ENCODE measurements around the gene RRM1.
"Not testable (repeated sequence)": the region's sequence is repeated elsewhere in the genome, so short reads cannot be mapped to it uniquely, and the experiment has no call there.

Gene RRM1

GRCh38 chr11:4094348-4095291 lies at the start of gene RRM1:
TSS of gene RRM1 (plus strand) at chr11:4094799. CDS start at chr11:4095013, 214 bp downstream.
- peak; percentile 96 for DNase-seq (ENCODE audit: low read depth, low spot score)

DNA sequence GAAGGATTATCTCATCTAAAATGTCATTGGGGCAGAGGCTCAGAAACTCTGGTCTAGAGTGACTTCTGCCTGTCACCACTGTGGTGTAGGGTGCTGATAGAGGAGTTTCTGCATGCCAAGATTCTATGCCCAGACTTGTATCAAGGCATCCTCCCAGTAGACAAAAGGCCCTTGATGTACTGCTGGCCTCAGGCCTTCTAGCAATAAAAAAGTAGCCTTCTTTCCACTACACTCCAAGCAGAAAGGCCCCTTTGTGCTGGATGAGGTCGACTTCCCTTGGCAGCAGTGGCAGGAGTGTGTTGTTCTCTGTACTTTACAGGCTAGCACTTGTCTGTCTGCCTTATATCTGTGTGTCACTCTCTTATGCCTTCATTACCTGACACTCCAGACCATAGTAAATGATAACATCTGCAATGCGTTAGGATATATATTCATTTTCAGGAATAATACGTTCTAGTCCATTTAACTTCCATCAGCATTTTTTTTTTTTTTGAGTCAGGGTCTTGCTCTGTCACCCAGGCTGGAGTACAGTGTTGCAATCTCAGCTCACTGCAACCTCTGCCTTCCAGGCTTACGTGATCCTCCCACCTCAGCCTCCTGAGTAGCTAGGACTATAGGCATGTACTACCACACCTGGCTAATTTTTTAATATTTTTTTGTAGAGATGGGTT lies 49.5 kb upstream of the RRM1 start:
- DNase-seq (ENCODE audit: low read depth, low spot score), result no peak

DNA sequence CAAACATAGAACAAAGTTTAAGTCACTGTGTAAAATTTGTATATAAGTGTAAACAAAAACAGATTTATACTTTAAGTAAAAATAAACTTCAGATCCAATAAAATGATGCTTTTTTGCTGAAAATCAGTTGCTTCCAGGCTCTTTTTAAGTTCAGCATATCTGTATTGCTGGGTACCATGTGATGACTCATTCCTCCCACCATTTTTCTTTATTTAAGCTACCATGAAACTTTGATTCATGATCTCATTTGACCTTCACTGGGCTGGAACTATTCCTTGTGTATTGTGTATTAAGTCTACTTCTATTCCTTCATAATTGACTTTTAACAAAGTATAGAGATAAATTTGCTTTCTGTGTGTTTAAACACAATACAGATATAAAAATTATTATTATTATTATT lies 46.3 kb upstream of the RRM1 start:
- no peak for DNase-seq (ENCODE audit: low read depth, low spot score)

GRCh38 chr11:4049006-4049405 lies 45.6 kb upstream of the RRM1 start:
- no peak for DNase-seq (ENCODE audit: low read depth, low spot score)

GRCh38 chr11:4050138-4050537 lies 44.5 kb upstream of the RRM1 start:
- DNase-seq (ENCODE audit: low read depth, low spot score), result no peak

DNA sequence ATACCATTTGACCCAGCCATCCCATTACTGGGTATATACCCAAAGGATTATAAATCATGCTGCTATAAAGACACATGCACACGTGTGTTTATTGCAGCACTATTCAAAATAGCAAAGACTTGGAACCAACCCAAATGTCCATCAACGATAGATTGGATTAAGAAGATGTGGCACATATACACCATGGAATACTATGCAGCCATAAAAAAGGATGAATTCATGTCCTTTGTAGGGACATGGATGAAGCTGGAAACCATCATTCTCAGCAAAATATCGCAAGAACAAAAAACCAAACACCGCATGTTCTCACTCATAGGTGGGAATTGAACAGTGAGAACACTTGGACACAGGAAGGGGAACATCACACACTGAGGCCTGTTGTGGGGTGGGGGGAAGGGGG lies 41.4 kb upstream of the RRM1 start:
- not testable (repeated sequence) for DNase-seq (ENCODE audit: low read depth, low spot score)

DNA sequence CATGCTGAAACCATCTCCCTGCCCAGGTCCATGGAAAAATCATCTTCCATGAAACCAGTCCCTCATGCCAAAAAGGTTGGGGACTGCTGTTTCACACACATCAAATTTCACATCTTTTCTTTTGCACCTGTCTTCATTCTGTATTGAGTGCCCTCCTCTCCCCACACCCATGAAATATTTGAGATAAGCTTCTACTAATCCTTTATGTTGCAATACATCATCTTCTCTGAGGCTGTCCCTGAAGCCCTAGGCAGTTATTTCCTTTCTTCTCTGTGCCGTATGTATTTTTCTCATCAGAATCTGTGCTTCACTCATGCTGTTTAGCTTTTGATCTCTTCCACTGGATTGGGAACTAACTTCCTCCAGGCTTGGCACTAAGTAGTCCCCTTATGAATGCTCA lies 40.0 kb upstream of the RRM1 start:
- DNase-seq (ENCODE audit: low read depth, low spot score), result no peak

- no peak for DNase-seq (ENCODE audit: low read depth, low spot score)
Observed at GRCh38 chr11:4059424-4059823, 35.2 kb upstream of the RRM1 start.

DNA sequence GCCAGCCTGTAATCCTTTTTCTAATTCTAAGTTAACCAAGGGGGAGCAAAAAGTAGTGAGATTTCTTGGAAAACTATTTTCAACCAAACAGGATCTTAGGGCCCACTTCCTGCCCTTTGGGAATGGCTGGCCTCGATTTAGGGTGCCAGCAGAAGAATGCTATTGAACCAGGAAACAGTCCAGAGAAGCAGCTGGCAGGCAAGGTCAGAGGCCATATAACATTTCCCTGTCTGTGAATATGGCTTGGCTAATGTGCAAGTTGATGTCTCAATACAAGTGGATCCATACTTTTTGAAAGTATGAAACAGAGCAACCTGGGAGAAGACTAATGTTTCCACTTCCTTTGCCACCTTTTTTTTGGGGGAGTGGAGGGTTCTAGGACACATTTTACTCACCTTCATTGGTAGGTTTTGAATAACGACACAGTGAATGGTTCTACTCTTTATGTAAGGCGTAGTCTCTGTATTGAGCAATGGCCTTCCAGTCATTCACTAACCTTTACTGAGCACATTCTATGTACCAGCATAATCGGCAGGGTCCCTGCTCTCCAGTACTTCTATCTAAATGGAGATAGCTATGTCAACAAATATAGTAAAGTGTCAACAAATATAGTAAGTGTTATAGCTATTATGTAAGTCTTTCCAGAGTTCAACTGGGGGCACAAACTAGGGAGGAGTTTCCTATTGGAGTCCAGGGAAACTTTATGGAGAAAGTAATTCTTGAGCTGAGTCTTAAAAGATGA lies 34.2 kb upstream of the RRM1 start:
- no peak for DNase-seq (ENCODE audit: low read depth, low spot score)

DNA sequence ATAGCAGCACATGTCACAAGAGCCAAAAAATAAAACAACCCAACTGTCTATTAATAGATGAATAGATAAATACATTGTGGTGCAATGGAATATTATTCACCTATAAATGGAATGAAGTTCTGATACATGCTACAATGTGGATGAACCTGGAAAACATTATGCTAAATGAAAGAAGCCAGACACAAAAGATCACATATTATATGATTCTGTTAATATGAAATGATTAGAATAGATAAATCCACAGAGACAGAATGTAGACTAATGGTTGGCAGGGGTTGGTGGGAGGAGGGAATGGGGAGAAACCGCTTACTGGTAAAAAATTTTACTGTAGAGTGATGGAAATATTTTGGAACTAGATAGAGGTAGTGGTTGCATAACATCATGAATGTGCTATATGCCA lies 32.9 kb upstream of the RRM1 start:
- no peak for DNase-seq (ENCODE audit: low read depth, low spot score)

GRCh38 chr11:4063348-4063747 lies 31.3 kb upstream of the RRM1 start:
- DNase-seq (ENCODE audit: low read depth, low spot score), result no peak

DNA sequence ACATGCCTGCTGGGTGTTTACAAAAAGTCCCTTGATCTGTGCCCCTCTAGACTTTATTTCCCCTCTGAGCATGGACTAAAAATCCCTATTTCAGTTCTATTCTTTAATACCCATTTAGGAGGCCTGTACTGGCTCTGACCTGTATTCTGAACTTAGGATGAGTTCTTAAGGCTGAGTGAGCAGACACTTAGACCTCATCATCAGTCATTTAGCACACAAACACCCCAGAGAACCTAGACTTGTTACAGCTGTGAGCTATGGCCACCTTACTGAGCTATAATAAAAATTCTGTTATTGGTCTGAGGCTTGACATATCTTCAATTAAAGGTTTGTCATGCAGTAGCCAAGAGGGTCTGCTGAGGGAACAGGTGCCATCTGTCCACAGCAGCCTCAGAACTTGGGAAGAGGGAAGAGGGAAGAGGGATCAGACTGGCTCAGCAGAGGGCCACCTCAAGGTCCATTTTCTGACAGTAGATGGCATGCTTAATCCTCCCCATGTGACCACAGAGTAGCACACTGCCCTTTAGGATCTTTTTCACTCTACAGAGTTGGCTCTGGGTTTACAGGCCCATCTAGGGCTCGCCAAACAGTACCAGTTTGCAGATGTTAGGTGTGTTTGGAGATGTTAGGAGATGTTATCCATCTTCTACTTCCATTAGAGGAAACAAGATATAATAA lies 30.2 kb upstream of the RRM1 start:
- no peak for DNase-seq (ENCODE audit: low read depth, low spot score)

DNA sequence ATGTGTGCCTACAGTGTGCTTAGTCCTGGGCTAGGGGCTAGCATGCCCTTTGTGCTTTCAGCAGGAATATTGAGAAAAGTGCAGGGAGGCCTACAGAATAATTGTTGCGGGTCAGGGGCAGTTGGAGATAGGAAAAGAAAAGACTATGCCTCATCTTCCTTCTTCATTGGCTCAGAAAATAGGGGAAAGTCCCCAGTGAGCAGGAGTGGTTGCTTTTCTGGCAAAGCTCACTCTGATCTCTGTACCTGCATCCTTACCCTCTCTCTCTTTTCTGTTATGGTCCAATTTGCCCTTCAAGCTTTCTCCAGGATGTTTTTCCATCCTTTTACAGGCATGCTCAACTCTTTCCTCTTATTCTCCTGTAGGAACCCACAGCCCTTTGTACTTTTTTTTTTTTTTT lies 29.5 kb upstream of the RRM1 start:
- DNase-seq (ENCODE audit: low read depth, low spot score), result no peak

GRCh38 chr11:4065601-4066377 lies 28.8 kb upstream of the RRM1 start:
- no peak for DNase-seq (ENCODE audit: low read depth, low spot score)

GRCh38 chr11:4066910-4067309 lies 27.7 kb upstream of the RRM1 start:
- no peak for DNase-seq (ENCODE audit: low read depth, low spot score)

GRCh38 chr11:4068962-4069361 lies 25.6 kb upstream of the RRM1 start:
- DNase-seq (ENCODE audit: low read depth, low spot score), result no peak

GRCh38 chr11:4071325-4071724 lies 23.3 kb upstream of the RRM1 start:
- no peak for DNase-seq (ENCODE audit: low read depth, low spot score)

- DNase-seq (ENCODE audit: low read depth, low spot score), result no peak
Observed at GRCh38 chr11:4071914-4072313, 22.7 kb upstream of the RRM1 start.

DNA sequence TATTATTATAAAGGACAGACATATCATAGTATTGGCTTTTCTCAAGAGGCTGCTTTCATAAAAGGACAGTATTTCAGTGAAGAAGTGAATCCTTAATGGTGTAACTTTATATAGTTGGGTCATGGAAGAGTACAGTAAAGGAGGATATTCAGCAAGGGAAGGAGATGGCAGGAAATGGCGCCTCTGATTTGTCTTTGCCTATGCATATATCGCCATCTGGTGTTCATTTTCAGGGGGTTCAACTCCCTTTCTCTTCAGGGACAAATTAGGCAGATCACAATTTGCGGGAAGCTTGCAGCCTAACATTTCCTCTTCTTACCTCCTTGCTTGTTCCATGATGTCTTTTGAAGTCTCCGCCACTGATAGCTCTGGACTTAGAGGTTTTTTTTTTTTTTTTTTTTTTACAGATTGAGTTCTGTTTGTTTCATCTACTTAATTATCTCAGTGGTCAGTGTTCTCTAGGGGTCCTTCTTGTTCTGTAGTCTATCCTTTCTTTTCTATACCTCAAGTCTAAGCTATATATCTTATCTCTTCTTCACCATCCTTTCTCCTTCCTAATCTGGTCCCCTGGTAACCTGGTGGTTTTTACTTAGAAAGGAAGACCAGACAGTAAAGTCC lies 21.8 kb upstream of the RRM1 start:
- DNase-seq (ENCODE audit: low read depth, low spot score), result no peak

GRCh38 chr11:4074266-4074665 lies 20.3 kb upstream of the RRM1 start:
- DNase-seq (ENCODE audit: low read depth, low spot score), result no peak

- DNase-seq (ENCODE audit: low read depth, low spot score), result no peak
Observed at GRCh38 chr11:4076774-4077173, 17.8 kb upstream of the RRM1 start.
